HG02759 (cell line): Measurements from ENCODE around the gene GPC1.

Experiments
- ATAC-seq: cut with Tn5 transposase; IDR thresholded peaks from one replicate; pipeline ENCODE4 v1.9.1; 2021; ENCODE audit warnings: mild to moderate bottlenecking, moderate library complexity; ENCODE audit not compliant: unreplicated experiment

The GPC1 gene

GRCh38 chr2:240396623-240397541, 38.6 kb upstream of the GPC1 start:
- no peak for ATAC-seq

- ATAC-seq, result no peak
These were observed 37.9 kb upstream of the GPC1 start for GRCh38 chr2:240397542-240397916.

GRCh38 chr2:240397924-240398645, 37.4 kb upstream of the GPC1 start:
- ATAC-seq, result no peak

GRCh38 chr2:240398661-240399267, 36.7 kb upstream of the GPC1 start:
- ATAC-seq, result no peak

GRCh38 chr2:240399419-240400324, 35.8 kb upstream of the GPC1 start:
- no peak for ATAC-seq

- no peak for ATAC-seq
These were observed 34.9 kb upstream of the GPC1 start for GRCh38 chr2:240400371-240401161.

GRCh38 chr2:240401308-240401707, 34.2 kb upstream of the GPC1 start:
- ATAC-seq, result no peak

- no peak for ATAC-seq
These were observed 33.5 kb upstream of the GPC1 start for GRCh38 chr2:240401781-240402551.

- no peak for ATAC-seq
These were observed 32.7 kb upstream of the GPC1 start for GRCh38 chr2:240402566-240403272.

GRCh38 chr2:240403396-240404104, 31.9 kb upstream of the GPC1 start:
- ATAC-seq, result no peak

- ATAC-seq, result no peak
These were observed 31.1 kb upstream of the GPC1 start for GRCh38 chr2:240404174-240404852.

GRCh38 chr2:240405133-240405532, 30.3 kb upstream of the GPC1 start:
- ATAC-seq, result no peak

- no peak for ATAC-seq
These were observed 29.7 kb upstream of the GPC1 start for GRCh38 chr2:240405684-240406313.

GRCh38 chr2:240407090-240407489, 28.4 kb upstream of the GPC1 start:
- ATAC-seq, result no peak

GRCh38 chr2:240410004-240410403, 25.5 kb upstream of the GPC1 start:
- no peak for ATAC-seq

- no peak for ATAC-seq
These were observed 24.7 kb upstream of the GPC1 start for GRCh38 chr2:240410808-240411207.
